T-cell (primary cell): ENCODE data around the gene GPR31. TPM values are rescaled to one million over a fixed set of nuclear protein-coding genes. Genes with fewer than 3 reads are reported as not detected.
A peak's percentile ranks its signal among the peaks of the same experiment; 100 is the strongest.
"Not testable (repeated sequence)": the region's sequence is repeated elsewhere in the genome, so short reads cannot be mapped to it uniquely, and the experiment has no call there.

Experiments used
- ATAC-seq, 4 experiments: fragments of 200-7000 bp in 3 of 4; fragments of 150-1000 bp in 1 of 4; cut with Tn5 transposase; replicated peaks in 1 of 4; 1 replicate in 3 of 4; 2 replicates in 1 of 4; pipeline ENCODE4 v1.10.0; 2021; ENCODE audit warnings: moderate library complexity in 3 of 4, mild to moderate bottlenecking in 2 of 4, moderate number of reproducible peaks in 1 of 4
- CTCF ChIA-PET, 2 donors: fragments of 300-600 bp; sonication (Branson Sonifier 250); formaldehyde crosslinking; loops; one replicate each; lab custom pipeline; 2022; ENCODE audit warnings: antibody characterized with exemption in 2 of 2; lab: Charles Lee
- POLR2A ChIA-PET, 2 donors: fragments of 300-600 bp; sonication (Branson Sonifier 250); formaldehyde crosslinking; loops; one replicate each; lab custom pipeline; 2022; ENCODE audit warnings: antibody characterized with exemption in 2 of 2; lab: Charles Lee
- DNase-seq, 35 experiments: peaks; one replicate each; pipeline versions ENCODE4 v3.0.0 to v3.0.0-alpha.2; 2013 to 2023
- H3K27ac ChIP-seq: one replicate; pipeline ENCODE4 v1.5.1; 2013; ENCODE audit warnings: low read length
- H3K27me3 ChIP-seq, 2 experiments: replicated peaks in 1 of 2; 1 replicate in 1 of 2; 2 replicates in 1 of 2; pipeline versions ENCODE4 v1.6.1 to v1.7.0; 2013; ENCODE audit warnings: low read length in 1 of 2, mixed read lengths in 1 of 2; ENCODE audit not compliant: control insufficient read depth in 2 of 2, insufficient read depth in 2 of 2; ENCODE audit errors: extremely low read depth in 1 of 2
- H3K36me3 ChIP-seq, 2 donors: 1 replicate in 1 of 2; 2 replicates in 1 of 2; pipeline versions ENCODE4 v1.6.1 to v1.7.0; 2013; ENCODE audit warnings: low read length in 1 of 2; ENCODE audit not compliant: control insufficient read depth in 2 of 2, insufficient read depth in 1 of 2; ENCODE audit errors: extremely low read depth in 1 of 2
- H3K4me1 ChIP-seq, 2 experiments: 1 replicate in 1 of 2; 2 replicates in 1 of 2; pipeline versions ENCODE4 v1.6.1 to v1.7.0; 2013; ENCODE audit warnings: low read length in 2 of 2, mixed read lengths in 1 of 2; ENCODE audit not compliant: insufficient read depth in 2 of 2, control insufficient read depth in 1 of 2; ENCODE audit errors: extremely low read depth in 1 of 2
- H3K4me3 ChIP-seq, 2 donors: 1 replicate in 1 of 2; 2 replicates in 1 of 2; pipeline versions ENCODE4 v1.5.1 to v1.7.0; 2013; ENCODE audit warnings: mild to moderate bottlenecking in 2 of 2, low read length in 1 of 2, moderate library complexity in 1 of 2; ENCODE audit not compliant: control insufficient read depth in 1 of 2; ENCODE audit errors: extremely low read depth in 1 of 2
- H3K9me3 ChIP-seq: 2 replicates; pipeline ENCODE4 v1.7.0; 2013
- H3K27ac Mint-ChIP-seq, 2 donors: one replicate each; pipeline ENCODE4 v1.8.0; 2020 to 2021; ENCODE audit warnings: mild to moderate bottlenecking in 2 of 2, mixed read lengths in 2 of 2
- H3K27me3 Mint-ChIP-seq, 2 donors: one replicate each; pipeline ENCODE4 v1.8.0; 2021 to 2022; ENCODE audit warnings: mixed read lengths in 2 of 2
- H3K36me3 Mint-ChIP-seq: one replicate; pipeline ENCODE4 v1.8.0; 2021; ENCODE audit warnings: mixed read lengths
- H3K4me1 Mint-ChIP-seq, 3 donors: one replicate each; pipeline ENCODE4 v1.8.0; 2020 to 2022; ENCODE audit warnings: mixed read lengths in 3 of 3, mild to moderate bottlenecking in 1 of 3
- H3K4me3 Mint-ChIP-seq, 3 donors: one replicate each; pipeline ENCODE4 v1.8.0; 2020 to 2022; ENCODE audit warnings: mild to moderate bottlenecking in 3 of 3, mixed read lengths in 3 of 3, moderate library complexity in 3 of 3
- H3K9me3 Mint-ChIP-seq, 3 donors: one replicate each; pipeline ENCODE4 v1.8.0; 2020 to 2022; ENCODE audit warnings: mixed read lengths in 3 of 3
- WGBS: methylation state at CpG from one replicate; pipeline ENCODE4 v1.1.5; 2013; ENCODE audit warnings: missing lambda C conversion rate; ENCODE audit not compliant: insufficient coverage; 5-methylcytosine and 5-hydroxymethylcytosine counted together
- total RNA-seq, 35 experiments: library from RNA in 6 of 35; stranded (reverse) in 6 of 35; fragments of 120-200 nt in 1 of 35; gene quantifications; one replicate each; pipeline versions ENCODE4 v1.2.1 to v1.2.4 and lab custom pipeline; 2013 to 2026

GPR31 gene
- total RNA-seq, 5 donors from 2014 or later (not counting 1 experiment from before 2014, with no cell fraction given) = not detected

- POLR2A ChIA-PET, H3K4me3 Mint-ChIP-seq, H3K4me1 Mint-ChIP-seq, H3K27ac ChIP-seq, H3K9me3 Mint-ChIP-seq, CTCF ChIA-PET, H3K27me3 Mint-ChIP-seq, DNase-seq, H3K9me3 ChIP-seq, H3K36me3 Mint-ChIP-seq, H3K36me3 ChIP-seq, H3K4me1 ChIP-seq, H3K27ac Mint-ChIP-seq, H3K27me3 ChIP-seq, H3K4me3 ChIP-seq: not testable (repeated sequence)
- no CpG with 5 or more reads among the region's 8 CpGs for WGBS
- peak; percentile 57 to 77 (median 71) for ATAC-seq
Observed at GRCh38 chr6:167182913-167183314, 25.1 kb upstream of the GPR31 start.

DNA sequence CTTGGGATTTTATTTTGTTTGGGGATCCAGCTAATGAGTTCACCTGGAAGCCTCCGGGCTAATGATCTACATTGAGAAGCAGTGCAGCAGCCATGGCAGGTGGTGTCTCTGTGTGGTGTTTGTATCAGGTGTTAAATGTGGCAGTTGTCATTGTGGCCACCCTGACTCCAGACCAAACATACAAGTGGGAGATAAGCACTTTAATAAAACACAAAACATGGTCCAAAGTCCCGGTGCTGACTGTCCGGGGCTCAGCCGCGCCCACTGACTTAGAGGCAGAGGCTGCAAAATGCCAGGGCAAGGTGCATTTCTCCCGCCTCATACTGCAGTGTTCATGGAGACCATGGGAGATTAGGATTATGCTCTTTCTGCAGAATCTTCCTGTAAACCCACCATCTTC, 23.6 kb upstream of the GPR31 start:
- DNase-seq, H3K9me3 ChIP-seq, CTCF ChIA-PET, H3K27ac ChIP-seq, POLR2A ChIA-PET, H3K36me3 Mint-ChIP-seq, H3K4me1 Mint-ChIP-seq, H3K27me3 Mint-ChIP-seq, H3K36me3 ChIP-seq, H3K4me3 ChIP-seq, ATAC-seq, H3K9me3 Mint-ChIP-seq, H3K4me1 ChIP-seq, H3K27ac Mint-ChIP-seq, H3K27me3 ChIP-seq, H3K4me3 Mint-ChIP-seq: not testable (repeated sequence)
- no CpG with 5 or more reads among the region's 6 CpGs for WGBS

DNA sequence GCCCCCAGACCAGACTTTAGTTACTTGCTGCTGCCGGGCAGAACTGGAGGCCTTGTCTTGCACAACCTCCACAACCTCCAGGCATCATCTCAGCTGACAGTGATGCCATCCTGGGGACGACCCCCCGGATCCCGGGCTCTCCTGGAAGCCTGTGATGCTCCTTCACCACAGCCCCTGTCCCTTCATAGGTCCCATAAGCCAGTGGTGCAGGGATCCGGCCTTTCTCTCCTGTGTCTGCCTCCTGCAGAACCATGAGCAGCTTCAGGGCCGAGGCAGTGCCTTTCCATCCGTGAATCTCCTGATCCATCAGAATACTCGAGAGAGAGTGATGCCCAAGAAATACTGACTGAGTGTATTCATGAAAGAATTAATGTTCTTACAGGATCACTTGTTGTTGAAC, 22.3 kb upstream of the GPR31 start:
- H3K27ac ChIP-seq, H3K4me1 Mint-ChIP-seq, DNase-seq, H3K36me3 ChIP-seq, ATAC-seq, H3K27me3 Mint-ChIP-seq, H3K4me3 Mint-ChIP-seq, H3K4me3 ChIP-seq, H3K4me1 ChIP-seq, H3K27ac Mint-ChIP-seq, H3K27me3 ChIP-seq, H3K9me3 ChIP-seq, CTCF ChIA-PET, H3K9me3 Mint-ChIP-seq, H3K36me3 Mint-ChIP-seq: not testable (repeated sequence)
- POLR2A ChIA-PET = interaction anchor here in 1 of 2 donors (0.5 kb wide), 1 partner anchor 1096 kb away, joined by 3 read pairs; no protein-coding TSS in a partner anchor
- 96% methylated on average over 3 of the region's 8 CpGs for WGBS

DNA sequence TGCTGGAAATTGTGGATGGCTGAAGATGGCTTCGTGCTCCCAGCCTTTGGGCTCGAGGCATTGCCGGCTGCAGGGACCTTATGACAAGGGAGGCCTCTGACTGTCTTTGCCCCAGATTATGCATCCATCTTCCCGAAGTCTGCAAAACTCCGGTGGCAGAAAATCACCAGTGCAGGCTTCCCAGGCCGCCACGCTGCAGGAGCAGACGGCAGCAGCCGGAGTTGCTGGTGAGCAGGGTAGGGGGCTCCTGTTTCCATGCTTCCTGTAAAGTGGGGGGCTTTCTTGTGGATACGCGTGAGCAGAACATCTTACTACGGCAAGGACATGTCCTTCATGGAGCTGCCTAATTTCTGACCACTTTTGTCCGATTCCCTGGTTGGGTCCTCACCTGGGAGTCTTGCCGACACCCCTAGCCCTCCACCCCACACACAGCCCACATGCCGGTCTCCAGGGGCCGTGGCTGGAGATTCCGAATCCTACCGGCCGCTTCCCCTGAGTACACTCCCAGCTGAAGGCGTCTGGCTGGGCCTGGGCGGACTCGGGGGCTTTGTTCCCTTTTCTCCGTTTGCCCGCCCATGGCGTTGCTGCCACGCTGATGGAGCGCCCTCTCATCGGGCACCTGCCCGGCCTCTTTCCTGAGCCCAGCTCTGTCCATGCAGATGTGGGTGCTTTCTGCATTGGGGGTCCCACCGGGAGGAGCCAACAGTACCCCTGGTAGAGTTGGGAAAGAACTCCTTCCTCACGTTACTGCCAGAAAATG, 21.3 kb upstream of the GPR31 start:
- DNase-seq, H3K27ac ChIP-seq, H3K9me3 Mint-ChIP-seq, H3K27me3 ChIP-seq, POLR2A ChIA-PET, H3K4me3 ChIP-seq, H3K9me3 ChIP-seq, H3K27me3 Mint-ChIP-seq, H3K4me1 ChIP-seq, H3K27ac Mint-ChIP-seq, H3K36me3 Mint-ChIP-seq, H3K4me1 Mint-ChIP-seq, H3K4me3 Mint-ChIP-seq, H3K36me3 ChIP-seq, CTCF ChIA-PET, ATAC-seq: not testable (repeated sequence)
- WGBS = no CpG with 5 or more reads among the region's 31 CpGs

- H3K27me3 ChIP-seq, ATAC-seq, CTCF ChIA-PET, POLR2A ChIA-PET, H3K4me1 Mint-ChIP-seq, H3K4me1 ChIP-seq, DNase-seq, H3K27ac Mint-ChIP-seq, H3K4me3 Mint-ChIP-seq, H3K4me3 ChIP-seq, H3K9me3 ChIP-seq, H3K27ac ChIP-seq, H3K36me3 Mint-ChIP-seq, H3K9me3 Mint-ChIP-seq, H3K36me3 ChIP-seq: not testable (repeated sequence)
- H3K27me3 Mint-ChIP-seq = peaks cover 9 to 13% of the 10 kb centered on the region in 2 donors
- WGBS = no CpG with 5 or more reads among the region's 14 CpGs
Observed at GRCh38 chr6:167177271-167177670, 19.5 kb upstream of the GPR31 start.

DNA sequence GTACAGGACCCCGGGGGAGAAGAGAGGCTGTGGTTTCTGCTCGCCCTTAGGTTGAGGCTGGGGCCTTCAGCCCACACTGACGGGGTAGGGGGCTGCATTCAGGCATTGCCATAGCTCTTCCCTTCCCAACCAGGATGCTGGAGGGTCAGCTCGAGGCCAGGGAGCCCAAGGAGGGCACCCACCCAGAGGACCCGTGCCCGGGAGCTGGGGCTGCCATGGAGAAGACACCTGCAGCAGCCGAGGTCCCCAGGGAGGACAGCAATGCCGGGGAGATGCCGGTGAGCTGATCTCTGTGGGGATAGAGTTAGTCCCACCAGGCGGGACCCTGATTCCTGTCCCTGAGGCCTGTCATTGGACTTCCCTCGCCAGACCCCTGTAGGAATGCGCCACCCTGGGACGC, 14.2 kb upstream of the GPR31 start:
- H3K27me3 ChIP-seq, H3K4me1 Mint-ChIP-seq, H3K4me3 ChIP-seq, POLR2A ChIA-PET, H3K27ac Mint-ChIP-seq, H3K4me1 ChIP-seq, H3K9me3 Mint-ChIP-seq, CTCF ChIA-PET, H3K9me3 ChIP-seq, H3K36me3 ChIP-seq, H3K27ac ChIP-seq, H3K4me3 Mint-ChIP-seq, ATAC-seq, H3K36me3 Mint-ChIP-seq, DNase-seq: not testable (repeated sequence)
- peaks cover 14 to 31% of the 10 kb centered on the region in 2 donors for H3K27me3 Mint-ChIP-seq
- 67% methylated on average over 1 of the region's 13 CpGs for WGBS

GRCh38 chr6:167171300-167171699, 13.5 kb upstream of the GPR31 start:
- H3K36me3 Mint-ChIP-seq, H3K9me3 Mint-ChIP-seq, H3K4me1 ChIP-seq, H3K4me3 ChIP-seq, H3K9me3 ChIP-seq, POLR2A ChIA-PET, ATAC-seq, DNase-seq, H3K27me3 ChIP-seq, H3K4me3 Mint-ChIP-seq, H3K27ac Mint-ChIP-seq, H3K36me3 ChIP-seq, CTCF ChIA-PET, H3K27ac ChIP-seq, H3K4me1 Mint-ChIP-seq: not testable (repeated sequence)
- peaks cover 19 to 29% of the 10 kb centered on the region in 2 donors for H3K27me3 Mint-ChIP-seq
- WGBS = 89% methylated on average over 7 of the region's 11 CpGs
